ENCODE measurements around the gene EPHA4.
"Not testable (repeated sequence)": the region's sequence is repeated elsewhere in the genome, so short reads cannot be mapped to it uniquely, and the experiment has no call there.

The EPHA4 gene

DNA sequence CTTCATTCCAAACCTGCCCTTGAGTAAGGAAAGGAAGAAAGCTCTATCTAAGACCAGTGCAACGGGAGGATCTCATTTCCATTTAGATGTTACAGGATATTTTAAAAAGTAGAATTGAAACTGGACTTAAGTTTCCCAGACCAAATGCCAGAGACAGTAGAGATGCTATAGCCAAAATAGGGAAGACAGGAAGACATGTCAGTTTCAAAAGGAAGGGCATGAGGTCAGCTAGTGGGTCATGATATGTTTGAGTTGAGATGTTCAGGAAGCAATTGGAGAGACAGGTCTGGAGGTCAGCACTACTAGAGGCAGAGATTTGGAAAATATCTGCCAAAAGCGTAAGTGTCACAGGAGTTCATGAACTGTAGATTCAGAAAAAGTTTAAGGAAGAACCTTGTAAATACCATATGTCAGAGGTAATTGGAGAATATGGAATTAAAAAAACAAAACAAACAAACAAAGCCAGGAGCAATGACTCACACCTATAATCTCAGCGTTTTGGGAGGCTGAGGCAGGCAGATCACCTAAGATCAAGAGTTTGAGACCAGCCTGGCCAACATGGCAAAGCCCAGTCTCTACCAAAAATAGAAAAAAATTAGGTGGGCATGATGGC lies 50.8 kb downstream of the EPHA4 start:
- Histone ChIP-seq H3K27ac (ENCODE audit: low read depth, low read length, severe bottlenecking) (no peak overlapping the region), H3K4me1 (ENCODE audit: control insufficient read depth, insufficient read depth, low read length, poor library complexity, severe bottlenecking) (peaks cover 25% of the 10 kb centered on the region), H3K4me3 (ENCODE audit: extremely low read depth, insufficient read depth, low read length, poor library complexity, severe bottlenecking) (no peak overlapping the region), H3K36me3 (ENCODE audit: control insufficient read depth, insufficient read depth, low read length) (no peaks in the 10 kb centered on the region), H3K9me3 (ENCODE audit: control insufficient read depth, low read length) (no peaks in the 10 kb centered on the region)
- WGBS, 2 experiments (ENCODE audit: insufficient coverage in 2 of 2) = 69 to 100% methylated on average over 1 to 2 of the region's 3 CpGs

DNA sequence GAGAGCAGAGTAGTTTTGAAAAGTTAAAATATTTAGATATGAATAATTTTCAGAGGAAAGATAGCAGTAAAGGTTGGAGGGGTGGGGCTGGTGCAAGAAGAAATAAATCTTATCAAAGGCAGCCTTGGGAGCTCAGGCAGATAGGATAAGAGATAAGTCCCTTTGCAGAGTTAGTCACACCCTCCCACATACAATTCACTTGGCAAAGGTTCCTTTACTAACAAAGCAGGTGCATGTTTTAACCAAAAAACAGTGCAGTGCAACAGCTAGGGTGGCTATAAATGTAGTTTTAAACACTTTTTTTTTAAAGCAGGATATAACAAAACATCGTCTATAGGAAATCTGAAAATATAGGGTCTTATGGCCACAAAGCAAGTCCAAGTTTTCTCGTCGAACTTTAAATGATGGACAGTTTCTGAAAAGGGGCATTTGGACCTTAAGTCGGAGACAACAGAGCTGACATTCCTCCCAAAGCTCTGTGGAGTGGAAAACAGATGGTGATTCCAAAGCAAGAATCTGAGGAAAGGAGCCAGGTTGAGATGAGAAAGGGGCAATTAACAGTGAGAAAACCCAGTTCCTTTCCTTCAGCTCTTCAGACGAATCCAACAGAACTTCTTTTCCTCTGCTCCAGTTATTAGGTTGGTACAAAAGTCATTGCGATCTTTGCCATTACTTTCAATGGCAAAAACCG lies 53.0 kb downstream of the EPHA4 start:
- Histone ChIP-seq H3K27ac (ENCODE audit: low read depth, low read length, severe bottlenecking) (no peak overlapping the region), H3K36me3 (ENCODE audit: control insufficient read depth, insufficient read depth, low read length) (no peaks in the 10 kb centered on the region), H3K4me3 (ENCODE audit: extremely low read depth, insufficient read depth, low read length, poor library complexity, severe bottlenecking) (no peak overlapping the region), H3K4me1 (ENCODE audit: control insufficient read depth, insufficient read depth, low read length, poor library complexity, severe bottlenecking) (peaks cover 25% of the 10 kb centered on the region), H3K9me3 (ENCODE audit: control insufficient read depth, low read length) (no peaks in the 10 kb centered on the region)
- 88 to 92% methylated on average over 4 of the region's 7 CpGs for WGBS, 2 experiments (ENCODE audit: insufficient coverage in 2 of 2)

- WGBS, 2 experiments (ENCODE audit: insufficient coverage in 2 of 2) = 90 to 100% methylated on average over 1 of the region's 7 CpGs
- Histone ChIP-seq H3K4me1 (ENCODE audit: control insufficient read depth, insufficient read depth, low read length, poor library complexity, severe bottlenecking) (peaks cover 25% of the 10 kb centered on the region), H3K9me3 (ENCODE audit: control insufficient read depth, low read length) (no peaks in the 10 kb centered on the region), H3K36me3 (ENCODE audit: control insufficient read depth, insufficient read depth, low read length) (no peaks in the 10 kb centered on the region), H3K27ac (ENCODE audit: low read depth, low read length, severe bottlenecking) (no peak overlapping the region), H3K4me3 (ENCODE audit: extremely low read depth, insufficient read depth, low read length, poor library complexity, severe bottlenecking) (no peak overlapping the region)
These were observed 53.7 kb downstream of the EPHA4 start for GRCh38 chr2:221518201-221518934.

DNA sequence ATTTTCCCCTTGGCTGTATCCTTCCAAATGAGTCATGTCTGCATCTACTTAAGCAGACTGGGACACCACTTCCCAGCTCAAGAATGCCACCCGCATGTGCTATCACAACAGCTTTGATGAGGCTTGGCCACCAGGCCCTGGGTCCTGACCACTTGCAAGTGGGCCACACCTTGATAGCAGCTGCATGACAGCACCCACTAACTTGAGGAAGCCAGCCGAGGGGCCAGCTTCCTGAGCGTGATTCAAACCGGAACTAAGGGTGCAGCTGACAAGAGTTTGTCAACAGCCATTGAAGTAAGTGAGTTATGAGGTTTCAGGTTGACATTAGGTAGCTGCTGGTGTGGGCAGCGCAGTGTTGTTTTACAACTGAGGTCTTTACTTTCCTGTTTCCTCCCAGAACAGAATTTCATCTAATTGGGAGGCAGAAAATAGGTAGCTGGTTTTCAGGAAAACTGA lies 54.4 kb downstream of the EPHA4 start:
- WGBS, 2 experiments (ENCODE audit: insufficient coverage in 2 of 2) = 92 to 100% methylated on average over 2 to 4 of the region's 5 CpGs
- H3K27ac ChIP-seq (ENCODE audit: low read depth, low read length, severe bottlenecking) = no peak overlapping the region

DNA sequence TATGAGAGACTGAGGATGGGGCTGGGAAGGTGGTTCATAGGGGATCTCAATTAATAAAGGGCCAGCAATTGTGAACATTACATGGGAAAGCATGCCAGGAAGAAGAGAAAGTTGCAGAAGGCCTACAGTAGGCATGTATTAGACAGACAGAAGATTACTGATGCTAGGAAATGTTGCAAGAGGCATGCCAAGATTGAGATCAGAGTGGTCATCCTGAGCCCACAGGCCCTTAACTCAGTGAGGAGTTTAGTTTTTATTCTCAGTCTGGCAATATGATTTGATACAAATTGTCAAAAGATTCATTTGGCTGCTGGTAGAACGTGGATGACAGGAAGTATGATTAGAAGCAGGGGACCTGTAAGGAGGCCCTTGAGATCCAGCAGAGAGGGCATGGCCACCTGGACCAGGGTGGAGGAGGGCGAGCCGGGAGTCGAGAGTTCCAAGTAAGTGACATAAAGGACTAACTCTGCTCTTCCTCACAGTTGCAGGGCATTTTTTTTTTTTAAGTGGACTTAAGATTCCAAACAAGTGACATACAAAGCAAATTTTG lies 54.9 kb downstream of the EPHA4 start:
- no peak overlapping the region for H3K27ac ChIP-seq (ENCODE audit: low read depth, low read length, severe bottlenecking)
- peaks cover 25% of the 10 kb centered on the region for H3K4me1 ChIP-seq (ENCODE audit: control insufficient read depth, insufficient read depth, low read length, poor library complexity, severe bottlenecking)
- no peaks in the 10 kb centered on the region for H3K36me3 ChIP-seq (ENCODE audit: control insufficient read depth, insufficient read depth, low read length)
- no peak overlapping the region for H3K4me3 ChIP-seq (ENCODE audit: extremely low read depth, insufficient read depth, low read length, poor library complexity, severe bottlenecking)
- H3K9me3 ChIP-seq (ENCODE audit: control insufficient read depth, low read length) = no peaks in the 10 kb centered on the region
- WGBS, 2 experiments (ENCODE audit: insufficient coverage in 2 of 2) = 88 to 89% methylated on average over 2 to 4 of the region's 4 CpGs

More for the DNA sequence above, 54.4 kb downstream of the EPHA4 start:
- Histone ChIP-seq H3K36me3 (ENCODE audit: control insufficient read depth, insufficient read depth, low read length) (no peaks in the 10 kb centered on the region), H3K4me3 (ENCODE audit: extremely low read depth, insufficient read depth, low read length, poor library complexity, severe bottlenecking) (no peak overlapping the region), H3K4me1 (ENCODE audit: control insufficient read depth, insufficient read depth, low read length, poor library complexity, severe bottlenecking) (peaks cover 25% of the 10 kb centered on the region), H3K9me3 (ENCODE audit: control insufficient read depth, low read length) (no peaks in the 10 kb centered on the region)

- no peak overlapping the region for H3K4me3 ChIP-seq (ENCODE audit: extremely low read depth, insufficient read depth, low read length, poor library complexity, severe bottlenecking)
- H3K9me3 ChIP-seq (ENCODE audit: control insufficient read depth, low read length) = no peaks in the 10 kb centered on the region
- H3K4me1 ChIP-seq (ENCODE audit: control insufficient read depth, insufficient read depth, low read length, poor library complexity, severe bottlenecking) = peaks cover 22% of the 10 kb centered on the region
- no peaks in the 10 kb centered on the region for H3K36me3 ChIP-seq (ENCODE audit: control insufficient read depth, insufficient read depth, low read length)
- no CpG with 5 or more reads among the region's 1 CpG for WGBS, 2 experiments (ENCODE audit: insufficient coverage in 2 of 2)
- no peak overlapping the region for H3K27ac ChIP-seq (ENCODE audit: low read depth, low read length, severe bottlenecking)
These were observed 56.2 kb downstream of the EPHA4 start for GRCh38 chr2:221515864-221516263.

DNA sequence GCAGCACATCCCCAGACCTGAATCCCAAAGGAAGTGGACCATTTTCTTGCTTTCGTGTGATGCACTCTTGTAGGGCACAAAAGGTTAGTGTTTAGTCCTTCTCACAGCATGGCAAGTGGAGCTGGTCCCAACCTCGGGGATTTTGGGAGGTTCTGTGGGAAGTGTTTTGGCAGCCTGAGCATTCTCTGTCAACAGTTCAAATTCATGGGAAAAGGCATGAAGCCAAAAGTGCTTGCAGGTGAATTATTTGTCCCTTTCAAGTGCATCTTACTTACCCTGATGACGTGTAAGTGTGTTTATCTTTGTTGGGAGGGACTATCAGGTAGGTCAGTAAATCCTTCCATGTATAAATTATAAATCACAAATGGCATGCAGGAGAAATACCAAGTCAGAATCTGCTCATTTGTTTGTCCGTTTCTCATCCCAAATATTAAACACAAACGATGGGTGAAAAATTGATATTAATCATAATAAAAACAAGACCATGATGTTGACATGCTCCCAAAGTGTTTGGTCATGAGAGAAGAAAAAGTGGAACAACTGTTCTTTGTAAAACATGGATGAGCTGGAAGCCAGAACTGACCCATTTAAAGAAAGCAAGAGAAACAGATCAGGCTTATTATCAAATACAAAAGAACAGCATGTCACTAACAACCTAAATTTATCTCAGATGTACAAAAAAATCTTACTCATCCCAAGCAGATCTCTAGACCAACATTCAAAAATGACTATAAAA lies 57.6 kb downstream of the EPHA4 start:
- H3K4me1 ChIP-seq (ENCODE audit: control insufficient read depth, insufficient read depth, low read length, poor library complexity, severe bottlenecking) = peaks cover 15% of the 10 kb centered on the region
- H3K27ac ChIP-seq (ENCODE audit: low read depth, low read length, severe bottlenecking) = no peak overlapping the region
- 79 to 83% methylated on average over 2 of the region's 5 CpGs for WGBS, 2 experiments (ENCODE audit: insufficient coverage in 2 of 2)

GRCh38 chr2:221513232-221513631 lies 58.9 kb downstream of the EPHA4 start:
- no peaks in the 10 kb centered on the region for H3K36me3 ChIP-seq (ENCODE audit: control insufficient read depth, insufficient read depth, low read length)
- no peak overlapping the region for H3K27ac ChIP-seq (ENCODE audit: low read depth, low read length, severe bottlenecking)
- no peaks in the 10 kb centered on the region for H3K9me3 ChIP-seq (ENCODE audit: control insufficient read depth, low read length)
- WGBS, 2 experiments (ENCODE audit: insufficient coverage in 2 of 2) = 64% methylated on average over 5 of the region's 5 CpGs; no CpG with 5 or more reads in 1 of the 2 experiments
- no peak overlapping the region for H3K4me3 ChIP-seq (ENCODE audit: extremely low read depth, insufficient read depth, low read length, poor library complexity, severe bottlenecking)
- peaks cover 9% of the 10 kb centered on the region for H3K4me1 ChIP-seq (ENCODE audit: control insufficient read depth, insufficient read depth, low read length, poor library complexity, severe bottlenecking)

More for the DNA sequence above, 57.6 kb downstream of the EPHA4 start:
- Histone ChIP-seq H3K36me3 (ENCODE audit: control insufficient read depth, insufficient read depth, low read length) (no peaks in the 10 kb centered on the region), H3K4me3 (ENCODE audit: extremely low read depth, insufficient read depth, low read length, poor library complexity, severe bottlenecking) (no peak overlapping the region), H3K9me3 (ENCODE audit: control insufficient read depth, low read length) (no peaks in the 10 kb centered on the region)

GRCh38 chr2:221511325-221511724 lies 60.8 kb downstream of the EPHA4 start:
- not testable (repeated sequence) for H3K36me3 ChIP-seq (ENCODE audit: control insufficient read depth, insufficient read depth, low read length); H3K9me3 ChIP-seq (ENCODE audit: control insufficient read depth, low read length); H3K4me1 ChIP-seq (ENCODE audit: control insufficient read depth, insufficient read depth, low read length, poor library complexity, severe bottlenecking); H3K4me3 ChIP-seq (ENCODE audit: extremely low read depth, insufficient read depth, low read length, poor library complexity, severe bottlenecking); H3K27ac ChIP-seq (ENCODE audit: low read depth, low read length, severe bottlenecking)
- WGBS, 2 experiments (ENCODE audit: insufficient coverage in 2 of 2) = 94 to 97% methylated on average over 4 of the region's 5 CpGs

- WGBS, 2 experiments (ENCODE audit: insufficient coverage in 2 of 2) = 100% methylated on average over 1 of the region's 2 CpGs
- Histone ChIP-seq H3K4me3 (ENCODE audit: extremely low read depth, insufficient read depth, low read length, poor library complexity, severe bottlenecking) (no peak overlapping the region), H3K27ac (ENCODE audit: low read depth, low read length, severe bottlenecking) (no peak overlapping the region), H3K36me3 (ENCODE audit: control insufficient read depth, insufficient read depth, low read length) (no peaks in the 10 kb centered on the region), H3K4me1 (ENCODE audit: control insufficient read depth, insufficient read depth, low read length, poor library complexity, severe bottlenecking) (peaks cover 11% of the 10 kb centered on the region), H3K9me3 (ENCODE audit: control insufficient read depth, low read length) (no peaks in the 10 kb centered on the region)
These were observed 65.6 kb downstream of the EPHA4 start for GRCh38 chr2:221506469-221506868.
